Lung (tissue), 12 donors: ENCODE data around the gene GRID2. TPM values are rescaled to one million over a fixed set of nuclear protein-coding genes. Genes with fewer than 3 reads are reported as not detected.

Source experiments
- ATAC-seq: fragments of 200-7000 bp; cut with Tn5 transposase; one replicate; pipeline ENCODE4 v1.9.1; 2020; ENCODE audit warnings: moderate number of reproducible peaks; ENCODE audit not compliant: insufficient read depth, low FRiP score
- DNase-seq, 3 donors: peaks; one replicate each; pipeline ENCODE4 v3.0.0-alpha.2; 2013 to 2017
- H3K27ac ChIP-seq, 2 donors: one replicate each; pipeline ENCODE4 v1.5.1; 2013; ENCODE audit warnings: mild to moderate bottlenecking in 2 of 2, moderate library complexity in 2 of 2, control low read depth in 1 of 2, inconsistent platforms in 1 of 2, low read depth in 1 of 2, low read length in 1 of 2
- H3K27me3 ChIP-seq, 3 donors: one replicate each; pipeline ENCODE4 v1.5.1; 2013; ENCODE audit warnings: low read length in 2 of 3; ENCODE audit not compliant: control insufficient read depth in 3 of 3, insufficient read depth in 3 of 3
- H3K36me3 ChIP-seq, 4 donors: one replicate each; pipeline ENCODE4 v1.5.1; 2013; ENCODE audit warnings: low read length in 4 of 4, mild to moderate bottlenecking in 1 of 4, moderate library complexity in 1 of 4; ENCODE audit not compliant: control insufficient read depth in 4 of 4, insufficient read depth in 4 of 4
- H3K4me1 ChIP-seq, 5 donors: one replicate each; pipeline ENCODE4 v1.5.1; 2013; ENCODE audit warnings: low read length in 5 of 5, mild to moderate bottlenecking in 2 of 5, moderate library complexity in 1 of 5; ENCODE audit not compliant: control insufficient read depth in 5 of 5, insufficient read depth in 5 of 5
- H3K4me3 ChIP-seq: one replicate; pipeline ENCODE4 v1.5.1; 2013; ENCODE audit warnings: mild to moderate bottlenecking, control low read depth, moderate library complexity
- H3K9ac ChIP-seq, 2 donors: one replicate each; pipeline ENCODE4 v1.5.1; 2013; ENCODE audit warnings: low read length in 2 of 2, control low read depth in 1 of 2; ENCODE audit not compliant: insufficient read depth in 1 of 2
- H3K9me3 ChIP-seq, 4 donors: one replicate each; pipeline ENCODE4 v1.5.1; 2013; ENCODE audit warnings: low read length in 3 of 4, mild to moderate bottlenecking in 1 of 4, moderate library complexity in 1 of 4; ENCODE audit not compliant: control insufficient read depth in 4 of 4, insufficient read depth in 3 of 4
- WGBS, 2 donors: extraction: QIAGEN DNeasy Blood & Tissue Kit; methylation state at CpG; one replicate each; pipeline ENCODE4 v1.1.7; 2013; 5-methylcytosine and 5-hydroxymethylcytosine counted together
- polyA plus RNA-seq, 2 donors: library from polyadenylated mRNA; stranded (reverse); fragments of 200-250 nt; gene quantifications; one replicate each; pipeline ENCODE4 v1.2.1, GENCODE V29; 2013
- total RNA-seq, 2 donors: library from RNA; depleted of rRNA in 1 of 2; stranded (reverse); fragments of >200 nt in 1 of 2; gene quantifications; one replicate each; pipeline ENCODE4 v1.2.1, GENCODE V29; 2014 to 2021
- TF ChIP-seq, protein P1 (sequence below): IDR thresholded peaks from 2 replicates; pipeline ENCODE4 v1.5.1; 2012; ENCODE audit warnings: mild to moderate bottlenecking; ENCODE audit errors: control extremely low read depth, extremely low read depth
- donor health status: control.
- donor health status: control.
- donor health status: Bipolar disorder and iron deficiency.
- donor health status: healthy.
- donor health status: DM: yes; HTN: yes; CAD: no.

Gene GRID2
- total and polyA plus RNA-seq, 4 donors = 0.09 to 1.3 TPM; not detected in 2

- Histone ChIP-seq H3K4me1 (no peaks in the 10 kb centered on the region), H3K9me3 (no peaks in the 10 kb centered on the region), H3K36me3 (no peaks in the 10 kb centered on the region), H3K4me3 (no peak overlapping the region), H3K9ac (no peak overlapping the region), H3K27ac (no peak overlapping the region), H3K27me3 (no peaks in the 10 kb centered on the region)
- DNase-seq (no peak), ATAC-seq (no peak)
- TF ChIP-seq, protein P1, sequence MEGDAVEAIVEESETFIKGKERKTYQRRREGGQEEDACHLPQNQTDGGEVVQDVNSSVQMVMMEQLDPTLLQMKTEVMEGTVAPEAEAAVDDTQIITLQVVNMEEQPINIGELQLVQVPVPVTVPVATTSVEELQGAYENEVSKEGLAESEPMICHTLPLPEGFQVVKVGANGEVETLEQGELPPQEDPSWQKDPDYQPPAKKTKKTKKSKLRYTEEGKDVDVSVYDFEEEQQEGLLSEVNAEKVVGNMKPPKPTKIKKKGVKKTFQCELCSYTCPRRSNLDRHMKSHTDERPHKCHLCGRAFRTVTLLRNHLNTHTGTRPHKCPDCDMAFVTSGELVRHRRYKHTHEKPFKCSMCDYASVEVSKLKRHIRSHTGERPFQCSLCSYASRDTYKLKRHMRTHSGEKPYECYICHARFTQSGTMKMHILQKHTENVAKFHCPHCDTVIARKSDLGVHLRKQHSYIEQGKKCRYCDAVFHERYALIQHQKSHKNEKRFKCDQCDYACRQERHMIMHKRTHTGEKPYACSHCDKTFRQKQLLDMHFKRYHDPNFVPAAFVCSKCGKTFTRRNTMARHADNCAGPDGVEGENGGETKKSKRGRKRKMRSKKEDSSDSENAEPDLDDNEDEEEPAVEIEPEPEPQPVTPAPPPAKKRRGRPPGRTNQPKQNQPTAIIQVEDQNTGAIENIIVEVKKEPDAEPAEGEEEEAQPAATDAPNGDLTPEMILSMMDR = no peak
- WGBS, 2 donors = 92 to 94% methylated on average over 3 of the region's 3 CpGs
These were observed 964.0 kb downstream of the GRID2 start for GRCh38 chr4:93267747-93268146.

DNA sequence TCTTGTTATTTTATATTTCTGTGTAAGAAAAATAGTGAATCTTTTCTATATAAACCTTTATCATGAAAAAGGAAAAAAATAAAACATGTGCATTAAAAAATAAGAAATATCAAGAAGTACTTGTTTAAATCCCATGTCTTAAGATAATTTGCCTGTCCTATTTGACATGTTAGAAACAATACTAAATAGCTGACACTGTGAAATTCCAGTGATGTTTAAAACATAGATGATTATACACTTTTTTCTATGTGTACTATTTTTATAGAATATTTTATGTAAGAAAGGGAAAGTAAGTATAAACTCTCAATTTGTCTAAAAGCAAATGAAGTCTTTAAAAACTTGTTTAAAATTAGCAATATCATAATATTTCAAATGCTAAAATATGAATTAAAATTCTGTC, 981.6 kb downstream of the GRID2 start:
- Histone ChIP-seq H3K9me3 (no peaks in the 10 kb centered on the region), H3K36me3 (no peaks in the 10 kb centered on the region), H3K9ac (no peak overlapping the region), H3K4me1 (no peaks in the 10 kb centered on the region), H3K27ac (no peak overlapping the region), H3K27me3 (no peaks in the 10 kb centered on the region), H3K4me3 (no peak overlapping the region)
- ATAC-seq (no peak), DNase-seq (no peak)
- TF ChIP-seq, protein P1 = no peak

DNA sequence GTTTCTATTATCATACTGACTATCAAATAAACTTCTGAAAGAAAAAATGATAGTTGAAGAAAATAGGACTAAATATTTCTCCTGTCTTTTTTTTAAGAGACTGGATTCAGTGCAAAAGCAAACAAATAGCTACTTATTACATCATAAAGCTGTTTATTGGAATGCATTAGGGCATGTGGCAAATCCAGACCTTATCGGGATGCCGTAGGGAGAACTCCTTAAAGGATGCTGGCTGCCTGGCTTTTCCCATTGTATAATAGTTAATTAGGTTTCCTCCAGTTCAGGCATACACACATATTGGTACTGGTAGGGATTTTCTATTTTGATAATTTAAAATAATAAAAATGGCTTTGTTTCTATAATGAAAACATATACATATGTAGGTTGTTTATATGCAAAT, 985.5 kb downstream of the GRID2 start:
- Histone ChIP-seq H3K27ac (no peak overlapping the region), H3K4me1 (no peaks in the 10 kb centered on the region), H3K9ac (no peak overlapping the region), H3K27me3 (no peaks in the 10 kb centered on the region), H3K36me3 (no peaks in the 10 kb centered on the region), H3K4me3 (no peak overlapping the region), H3K9me3 (no peaks in the 10 kb centered on the region)
- 92 to 97% methylated on average over 2 of the region's 2 CpGs for WGBS, 2 donors
- DNase-seq = no peak
- TF ChIP-seq, protein P1 = no peak
- no peak for ATAC-seq

GRCh38 chr4:93289831-93290230, 986.1 kb downstream of the GRID2 start:
- ATAC-seq = no peak
- no peaks in the 10 kb centered on the region for H3K9me3 ChIP-seq

More at GRCh38 chr4:93289831-93290230, 986.1 kb downstream of the GRID2 start:
- Histone ChIP-seq H3K9ac (no peak overlapping the region), H3K4me1 (no peaks in the 10 kb centered on the region), H3K27ac (no peak overlapping the region), H3K4me3 (no peak overlapping the region), H3K36me3 (no peaks in the 10 kb centered on the region), H3K27me3 (no peaks in the 10 kb centered on the region)
- 55 to 69% methylated on average over 2 of the region's 2 CpGs for WGBS, 2 donors
- no peak for DNase-seq
- TF ChIP-seq, protein P1 = no peak
